Right renal pelvis (tissue), 4 donors: ENCODE measurements around the gene KIAA1217. TPM values are rescaled to one million over a fixed set of nuclear protein-coding genes. Genes with fewer than 3 reads are reported as not detected.

Source experiments
- DNase-seq, 4 donors: peaks; one replicate each; pipeline ENCODE4 v3.0.0-alpha.2; 2013; ENCODE audit warnings: low read depth in 4 of 4, low spot score in 3 of 4, missing footprints in 1 of 4
- polyA plus RNA-seq, 4 donors: library from polyadenylated mRNA; unstranded; fragments of 120-200 nt; gene quantifications; one replicate each; pipeline ENCODE4 v1.2.1, GENCODE V29; 2013; ENCODE audit not compliant: insufficient read length in 4 of 4

Gene KIAA1217
- polyA plus RNA-seq, 4 donors = 77.7 to 94.6 (median 84.9) TPM

DNA sequence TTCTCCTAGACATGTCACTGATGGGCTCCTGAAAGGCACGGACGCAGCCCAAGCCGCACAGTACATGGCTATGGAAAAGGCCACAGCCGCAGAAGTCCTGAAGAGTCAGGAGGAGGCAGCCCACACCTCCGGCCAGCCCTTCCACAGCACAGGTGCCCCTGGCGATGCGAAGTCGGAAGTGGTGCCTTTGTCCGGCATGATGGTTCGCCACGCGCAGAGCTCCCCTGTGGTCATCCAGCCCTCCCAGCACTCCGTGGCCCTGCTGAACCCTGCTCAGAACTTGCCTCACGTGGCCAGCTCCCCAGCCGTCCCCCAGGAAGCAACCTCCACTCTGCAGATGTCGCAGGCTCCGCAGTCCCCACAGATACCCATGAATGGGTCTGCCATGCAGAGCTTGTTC lies 315.4 kb downstream of the KIAA1217 start:
- DNase-seq = no peak

DNA sequence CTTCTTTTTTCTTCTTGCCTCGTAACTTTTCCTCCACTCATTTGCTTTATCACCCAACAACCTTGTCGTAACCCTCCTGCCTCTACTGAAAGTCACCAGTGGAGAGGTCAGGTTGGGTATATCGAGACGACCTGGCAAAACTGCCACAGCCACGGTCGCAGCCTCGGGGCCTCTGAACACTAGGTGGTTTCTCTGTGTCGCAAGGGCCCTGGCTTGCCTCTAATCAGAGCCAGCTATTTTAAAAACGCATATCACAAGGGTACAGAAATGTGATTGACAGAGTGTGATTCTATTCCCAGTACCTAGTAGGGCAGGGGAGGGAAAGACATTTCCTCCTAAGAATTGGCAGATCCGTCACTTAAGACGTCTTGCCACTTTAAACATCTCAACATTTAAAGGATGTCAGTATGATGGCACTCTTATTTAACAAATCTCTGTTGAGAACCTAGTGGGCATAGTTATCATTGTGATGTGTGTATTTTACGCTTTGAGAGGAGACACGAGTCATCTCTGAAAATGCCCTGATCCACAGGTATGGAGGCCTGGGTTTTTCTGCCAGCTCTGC lies 317.2 kb downstream of the KIAA1217 start:
- no peak for DNase-seq

DNA sequence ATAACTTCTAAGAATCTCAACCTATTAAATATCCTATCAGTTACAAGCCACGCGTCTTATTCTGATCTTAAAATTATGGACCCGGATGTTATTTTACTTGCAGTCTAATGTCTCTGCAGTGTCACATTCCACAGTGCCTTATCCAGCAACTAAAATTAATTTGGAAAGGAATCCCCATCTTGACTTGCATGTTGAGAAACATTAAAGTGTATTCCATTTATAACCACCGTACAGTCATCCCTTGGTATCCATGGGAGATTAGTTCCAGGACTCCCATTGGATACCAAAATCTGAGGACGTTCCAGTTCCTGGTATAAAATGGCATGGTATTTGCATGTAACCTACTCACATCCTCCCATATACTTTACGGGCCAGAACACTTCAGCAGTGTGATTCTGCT lies 320.0 kb downstream of the KIAA1217 start:
- no peak for DNase-seq

DNA sequence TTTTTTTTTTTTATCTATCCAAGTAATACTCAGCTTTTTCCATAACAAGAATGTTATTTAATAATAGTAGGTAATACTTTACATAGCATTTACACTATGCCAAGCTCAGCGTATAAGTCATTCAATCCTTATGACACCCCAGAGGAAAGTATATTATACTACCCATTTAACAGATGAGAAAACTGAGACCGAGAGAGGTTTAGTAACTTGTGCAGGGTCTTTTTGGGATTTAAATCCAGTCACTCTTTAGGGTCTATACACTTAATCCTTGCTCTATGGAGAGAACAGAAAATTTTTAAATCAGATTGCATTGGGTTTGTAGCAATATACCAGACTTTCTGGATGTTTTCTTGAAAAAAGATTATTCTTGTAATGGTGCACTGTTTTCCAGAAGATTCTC lies 322.5 kb downstream of the KIAA1217 start:
- DNase-seq = no peak

DNA sequence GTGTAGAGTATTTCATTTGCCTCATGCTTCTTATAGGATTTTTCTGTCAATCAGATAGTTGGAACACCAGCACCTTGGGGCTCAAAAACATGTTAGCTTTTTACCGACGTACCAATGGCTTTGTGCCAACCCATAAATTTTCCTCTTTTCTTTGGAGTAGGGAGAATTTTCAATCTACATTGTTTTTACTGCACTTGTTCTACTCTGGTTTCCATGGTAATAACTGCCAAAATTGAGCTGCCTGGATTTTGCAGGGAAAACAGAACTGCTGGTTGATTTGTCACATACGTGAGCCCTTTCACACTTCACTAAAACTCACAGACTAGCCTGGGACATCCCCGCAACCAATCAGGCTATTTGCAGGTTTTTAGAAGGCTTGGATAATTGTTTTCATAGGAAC lies 325.0 kb downstream of the KIAA1217 start:
- no peak for DNase-seq

DNA sequence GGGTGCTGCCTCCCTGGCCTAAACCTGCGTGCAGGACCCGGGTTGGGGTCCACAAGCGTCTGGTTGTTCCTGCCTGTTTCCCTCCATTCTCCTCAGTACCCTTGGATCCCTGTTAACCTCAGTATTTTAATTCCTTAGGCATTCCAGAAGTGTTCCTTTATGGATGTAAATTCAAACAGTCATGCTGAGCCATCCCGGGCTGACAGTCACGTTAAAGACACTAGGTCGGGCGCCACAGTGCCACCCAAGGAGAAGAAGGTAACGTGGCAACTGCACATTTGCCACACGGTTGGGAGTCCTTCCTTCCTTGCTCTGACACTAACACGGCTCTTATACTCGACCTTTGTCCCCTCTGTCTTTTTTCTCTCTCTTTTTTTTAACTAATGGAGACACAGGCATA lies 327.7 kb downstream of the KIAA1217 start:
- DNase-seq = no peak

DNA sequence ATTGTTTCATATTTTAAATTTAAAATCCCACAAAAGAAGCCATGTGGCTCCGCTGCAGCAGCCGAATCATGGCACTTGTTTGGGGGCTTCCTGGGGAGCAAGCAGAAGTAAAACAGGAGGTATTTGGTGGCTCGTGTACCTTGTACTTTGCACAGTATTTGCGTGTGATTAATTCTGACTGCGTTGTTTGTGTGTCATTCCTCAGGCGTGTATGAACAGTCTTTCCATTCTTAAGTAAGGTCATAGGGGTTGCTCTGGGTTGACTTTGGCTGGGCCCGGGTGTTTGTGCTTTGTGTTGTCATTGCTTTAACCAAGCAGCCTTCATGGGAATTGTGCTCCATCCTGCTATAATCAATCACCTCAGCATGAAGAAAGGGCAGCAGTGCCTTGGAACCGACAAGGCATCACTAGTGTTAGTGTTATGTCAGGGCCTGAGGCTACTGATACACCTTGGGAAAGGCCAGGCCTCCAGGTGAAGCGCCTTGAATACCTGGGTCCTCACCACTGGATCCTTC lies 332.4 kb downstream of the KIAA1217 start:
- no peak for DNase-seq

DNA sequence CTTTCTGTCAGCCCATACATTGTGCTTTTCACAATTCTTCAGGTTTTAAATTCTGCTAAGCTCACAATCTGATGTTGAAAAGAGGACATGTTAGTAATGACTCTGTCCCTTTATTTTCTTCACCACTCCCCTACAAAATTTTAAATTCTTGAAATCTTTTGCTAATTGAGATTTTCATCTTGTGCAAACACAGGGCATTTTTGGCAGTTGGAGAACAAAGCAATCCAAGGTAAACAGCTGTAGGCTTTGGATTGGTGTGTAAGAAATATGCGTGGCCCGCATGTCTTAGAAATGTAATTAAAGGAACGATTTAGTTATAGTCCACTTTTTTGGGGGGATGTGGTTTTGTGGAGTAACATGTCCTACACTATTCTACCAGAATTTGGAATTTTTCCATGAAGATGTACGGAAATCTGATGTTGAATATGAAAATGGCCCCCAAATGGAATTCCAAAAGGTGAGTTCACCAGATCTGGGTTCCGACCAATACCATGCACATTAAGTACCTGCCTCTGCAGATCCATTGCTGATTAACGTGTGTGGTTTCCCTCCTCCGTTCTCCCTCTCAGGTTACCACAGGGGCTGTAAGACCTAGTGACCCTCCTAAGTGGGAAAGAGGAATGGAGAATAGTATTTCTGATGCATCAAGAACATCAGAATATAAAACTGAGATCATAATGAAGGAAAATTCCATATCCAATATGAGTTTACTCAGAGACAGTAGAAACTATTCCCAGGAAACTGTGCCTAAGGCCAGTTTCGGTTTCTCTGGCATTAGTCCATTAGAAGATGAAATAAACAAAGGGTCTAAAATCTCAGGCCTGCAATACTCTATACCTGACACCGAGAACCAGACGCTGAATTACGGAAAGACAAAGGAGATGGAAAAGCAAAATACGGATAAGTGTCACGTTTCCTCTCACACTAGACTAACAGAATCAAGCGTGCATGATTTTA lies 333.7 kb downstream of the KIAA1217 start:
- DNase-seq = no peak

DNA sequence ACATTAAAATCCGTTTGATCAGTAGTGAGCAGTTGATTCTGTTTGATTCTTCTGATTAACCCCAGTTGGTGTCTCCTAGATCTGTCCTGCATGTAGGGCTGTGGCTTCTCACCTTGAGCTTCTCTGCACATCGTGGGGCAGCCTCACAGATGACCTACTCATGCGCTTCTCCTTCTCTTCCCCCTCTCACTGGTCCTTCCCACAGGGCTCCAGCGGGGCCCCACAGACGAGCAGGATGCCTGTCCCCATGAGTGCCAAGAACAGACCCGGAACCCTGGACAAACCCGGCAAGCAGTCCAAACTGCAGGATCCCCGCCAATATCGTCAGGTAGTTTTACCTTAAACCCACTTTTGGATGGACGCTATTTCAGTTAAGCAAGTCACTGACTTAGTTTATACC lies 335.8 kb downstream of the KIAA1217 start:
- DNase-seq = no peak

DNA sequence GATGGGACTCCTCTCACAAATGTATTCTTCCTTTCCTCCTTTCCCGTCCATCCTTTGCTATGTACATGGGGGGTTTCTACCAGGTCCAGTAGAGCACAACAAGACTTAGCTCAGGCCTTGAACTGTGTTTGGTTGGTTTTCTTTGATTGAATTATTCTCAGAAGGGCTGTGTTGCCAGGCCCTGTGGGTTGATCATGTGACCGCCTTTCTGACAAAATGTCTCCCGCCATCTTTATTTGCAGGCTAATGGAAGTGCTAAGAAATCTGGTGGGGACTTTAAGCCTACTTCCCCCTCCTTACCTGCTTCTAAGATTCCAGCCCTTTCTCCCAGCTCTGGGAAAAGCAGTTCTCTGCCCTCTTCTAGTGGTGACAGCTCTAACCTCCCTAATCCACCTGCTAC lies 336.6 kb downstream of the KIAA1217 start:
- no peak for DNase-seq

DNA sequence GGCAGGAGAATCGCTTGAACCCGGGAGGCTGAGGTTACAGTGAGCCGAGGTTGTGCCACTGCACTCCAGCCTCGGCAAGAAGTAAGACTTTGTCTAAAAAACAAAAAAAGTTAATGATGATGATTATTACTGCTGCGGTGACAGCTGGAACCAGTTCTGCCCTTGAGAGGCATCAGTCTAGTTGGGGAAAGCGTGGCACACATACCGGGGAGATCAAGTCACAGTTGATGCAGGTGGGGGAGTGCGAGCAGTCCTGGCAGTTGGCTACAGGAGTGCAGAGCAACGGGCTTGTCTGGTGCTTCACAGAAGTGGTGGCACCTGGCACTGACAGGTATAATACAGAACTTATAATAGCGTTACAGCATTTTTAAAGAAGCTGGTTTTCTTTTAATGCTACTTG lies 341.7 kb downstream of the KIAA1217 start:
- no peak for DNase-seq

DNA sequence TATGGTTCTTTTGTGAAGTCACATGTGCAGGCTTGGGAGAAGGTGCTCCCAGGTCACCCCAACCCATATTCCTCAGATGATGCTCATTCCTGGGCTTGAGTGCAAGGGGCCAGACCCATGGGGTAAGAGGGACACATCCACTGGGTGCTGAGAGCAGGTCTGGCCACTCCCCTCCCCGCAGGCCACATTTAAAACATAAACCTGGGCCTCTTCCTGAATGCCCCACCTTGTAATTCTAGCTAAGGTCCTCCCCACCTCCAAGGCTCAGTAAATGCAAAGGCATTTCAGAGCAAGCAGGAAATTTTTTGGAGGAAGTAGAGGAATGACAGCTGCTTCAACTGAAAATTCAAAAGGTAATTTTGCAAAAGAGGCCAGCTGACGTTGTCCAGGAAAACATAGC lies 342.2 kb downstream of the KIAA1217 start:
- no peak for DNase-seq

DNA sequence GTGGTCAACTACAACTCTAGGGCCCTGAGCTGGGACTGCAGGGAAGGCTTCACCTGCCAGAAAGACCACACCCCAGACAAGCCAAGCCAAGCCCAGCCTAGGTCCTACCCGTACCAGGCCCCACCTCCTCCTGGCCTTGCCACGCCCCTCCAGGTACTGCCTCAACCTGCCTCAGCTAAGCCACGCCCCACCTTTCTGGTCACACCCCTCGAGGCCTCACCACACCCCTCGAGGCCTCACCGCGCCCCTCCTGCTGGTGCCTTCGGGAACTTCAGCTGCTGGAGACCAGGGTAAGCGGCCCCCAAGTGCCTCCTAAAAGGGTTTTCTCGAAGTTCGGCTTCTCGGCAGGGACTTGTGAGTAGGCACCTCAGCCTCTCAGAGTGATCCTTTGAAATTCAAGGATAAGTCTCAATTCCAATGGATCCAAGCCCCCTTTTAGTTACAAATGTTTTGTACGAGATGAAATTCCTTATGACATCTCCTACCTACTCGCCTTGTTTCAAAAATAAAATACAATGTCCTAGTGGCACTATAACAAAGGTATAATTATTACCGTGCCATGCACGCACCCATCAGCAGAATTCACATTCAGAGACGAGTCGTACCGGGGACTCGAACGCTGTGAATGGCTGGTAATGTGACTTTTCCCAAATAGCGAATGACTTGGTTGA lies 343.5 kb downstream of the KIAA1217 start:
- no peak for DNase-seq

DNA sequence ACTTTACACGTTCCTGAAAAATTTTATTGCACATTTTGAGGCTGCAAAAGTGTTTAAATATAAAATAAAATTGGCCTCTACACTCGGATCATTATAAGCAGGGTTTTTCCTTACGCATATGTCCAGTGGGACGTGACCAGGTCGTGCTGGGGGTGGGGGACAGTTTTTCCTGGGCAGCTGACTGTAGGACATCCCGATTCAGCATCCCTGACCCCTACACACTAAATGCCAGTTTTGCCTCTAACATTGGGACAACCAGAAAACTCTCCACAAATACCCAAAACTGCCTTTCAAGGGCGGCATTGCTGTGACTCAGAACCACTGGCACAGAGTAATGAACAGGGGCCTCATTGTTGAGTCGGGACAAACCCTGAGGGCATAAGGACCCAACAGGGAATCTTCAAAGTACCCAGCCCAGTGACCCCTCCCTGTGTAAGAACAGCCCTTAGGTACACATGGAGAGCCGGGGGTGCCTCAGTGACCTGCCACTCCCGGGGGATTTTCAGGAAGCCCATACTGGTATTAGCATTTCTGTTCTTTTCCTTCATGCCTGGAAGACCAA lies 344.2 kb downstream of the KIAA1217 start:
- no peak for DNase-seq

DNA sequence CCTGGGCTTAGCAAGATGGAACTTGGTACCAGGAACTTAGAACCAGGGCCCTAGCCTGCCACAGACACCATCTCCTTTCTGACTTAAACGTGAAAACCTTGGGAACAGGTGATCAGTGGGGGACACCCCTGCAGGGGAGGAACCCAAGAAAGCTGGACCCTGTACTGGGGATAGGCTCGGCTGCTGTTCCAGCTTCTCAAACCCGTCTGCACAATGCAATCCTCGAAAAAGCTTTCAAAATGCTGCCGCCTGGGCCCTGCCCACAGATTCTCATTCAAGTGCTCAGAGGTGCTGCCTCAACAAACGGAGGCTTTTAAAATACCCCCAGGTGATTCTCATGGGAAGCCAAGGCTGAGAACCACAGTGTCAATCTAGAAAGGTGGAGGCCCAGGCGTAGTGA lies 345.1 kb downstream of the KIAA1217 start:
- DNase-seq = no peak

DNA sequence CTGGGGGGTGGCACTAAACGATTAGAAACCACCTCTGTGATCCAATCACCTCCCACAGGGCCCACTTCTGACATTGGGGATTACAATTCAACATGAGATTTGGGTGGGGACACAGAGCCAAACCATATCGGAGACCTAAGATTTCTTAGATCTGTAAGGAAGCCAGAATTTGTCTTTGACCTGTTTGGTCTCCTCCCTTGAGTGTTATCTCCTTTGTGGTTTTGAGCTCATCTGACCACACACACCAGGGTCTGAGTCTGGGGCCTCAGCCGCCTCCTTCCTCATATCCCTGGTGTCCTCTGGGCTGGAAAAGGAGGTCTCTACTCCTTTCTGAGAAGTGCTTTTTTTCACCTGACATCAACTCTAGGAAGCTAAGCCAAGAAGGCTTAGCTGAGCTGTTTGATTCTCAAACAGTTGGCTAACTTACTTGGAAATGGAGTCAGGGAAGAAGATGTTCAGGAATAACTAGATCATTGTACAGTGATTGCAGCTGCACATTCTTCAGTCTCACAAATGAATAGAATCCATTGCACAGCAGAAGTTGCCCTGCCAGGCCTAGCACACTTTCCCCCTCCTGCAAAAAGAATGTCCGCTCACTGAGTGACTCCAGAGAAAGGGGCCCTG lies 347.3 kb downstream of the KIAA1217 start:
- no peak for DNase-seq

DNA sequence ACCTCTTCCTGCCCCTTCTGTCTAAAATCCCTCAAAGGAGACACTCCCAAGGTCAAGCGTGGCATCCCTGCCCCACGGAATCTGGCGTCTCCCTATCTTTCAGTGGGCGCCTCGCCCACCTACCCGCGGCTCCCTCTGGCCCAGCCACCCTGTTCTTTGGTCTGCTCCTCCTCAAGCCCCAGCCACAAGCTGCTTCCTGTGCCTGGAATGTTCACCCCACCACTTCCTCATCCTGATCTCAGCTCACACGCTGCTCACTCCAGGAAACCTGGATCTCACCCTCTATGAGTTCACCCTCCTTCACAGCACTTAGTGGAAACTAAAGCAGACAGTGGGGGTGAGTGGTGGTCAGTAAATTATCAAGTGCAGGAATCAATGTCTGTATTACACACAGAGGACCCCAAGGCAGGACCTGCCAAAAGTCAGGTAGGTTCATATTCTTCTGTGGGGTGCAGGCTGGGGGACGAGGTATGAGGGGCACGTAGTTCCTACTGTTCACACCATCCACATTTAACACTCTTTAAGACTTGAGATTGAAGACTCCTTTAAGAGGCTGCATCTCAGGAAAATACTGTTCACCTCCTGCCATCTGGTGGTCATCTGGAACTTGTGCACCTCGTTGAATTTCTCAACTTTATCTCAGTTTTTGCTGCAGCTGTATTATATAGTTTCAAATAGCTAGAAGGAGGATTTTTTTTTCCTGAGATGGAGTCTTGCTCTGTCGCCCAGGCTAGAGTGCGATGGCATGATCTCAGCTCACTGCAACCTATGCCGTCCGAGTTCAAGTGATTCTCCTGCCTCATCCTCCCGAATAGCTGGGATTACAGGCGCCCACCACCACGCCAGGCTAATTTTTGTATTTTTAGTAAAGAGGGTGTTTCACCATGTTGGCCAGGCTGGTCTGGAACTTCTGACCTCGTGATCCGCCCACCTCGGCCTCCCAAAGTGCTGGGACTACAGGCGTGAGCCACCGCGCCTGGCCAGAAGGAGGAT lies 348.1 kb downstream of the KIAA1217 start:
- peak; percentile 38 to 61 (median 49) for DNase-seq

DNA sequence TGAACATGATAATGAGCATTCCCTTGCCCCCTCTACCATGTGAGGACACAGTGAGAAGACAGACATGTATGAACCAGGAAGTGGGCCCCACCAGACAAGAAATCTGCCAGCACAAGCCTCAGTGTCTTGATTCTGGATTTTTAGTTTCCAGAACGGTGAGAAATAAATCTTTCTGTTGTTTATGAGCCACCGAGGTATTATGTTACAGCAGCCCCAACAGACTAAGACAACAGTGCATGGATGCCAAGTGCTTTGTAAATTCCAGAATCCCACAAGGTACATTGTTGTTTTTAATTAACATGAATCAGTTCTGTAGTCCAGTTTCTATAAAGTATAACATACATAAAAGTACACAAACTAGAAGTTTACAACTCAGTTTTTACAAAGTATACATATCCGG lies 352.5 kb downstream of the KIAA1217 start:
- DNase-seq = peak in 1 of 4 donors; percentile 14

DNA sequence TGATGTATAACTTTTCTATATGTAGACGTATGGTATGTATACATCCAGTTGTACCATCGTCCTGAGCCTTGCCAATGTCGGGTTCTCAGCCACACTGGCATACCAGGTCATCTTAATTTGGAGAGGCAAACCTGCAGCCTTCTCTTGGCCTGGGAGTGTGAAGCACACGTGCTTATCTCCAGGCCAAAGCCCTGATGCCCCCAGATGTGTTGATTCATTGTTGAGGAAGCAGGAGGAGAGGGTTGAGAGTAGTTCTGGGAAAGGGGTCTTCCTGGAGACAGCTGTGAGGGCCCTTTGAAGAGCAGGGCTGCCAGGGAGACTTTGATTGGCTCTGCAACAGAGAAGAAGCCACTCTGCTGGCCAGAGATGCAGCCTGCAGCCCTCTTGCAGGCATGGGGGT lies 359.1 kb downstream of the KIAA1217 start:
- DNase-seq = no peak
